HepG2 (cell line): ENCODE results near the gene FLYWCH1. TPM values are rescaled to one million over a fixed set of nuclear protein-coding genes. Genes with fewer than 3 reads are reported as not detected.
A peak's percentile ranks its signal among the peaks of the same experiment; 100 is the strongest.

Experiments
- CHD4 ChIP-seq: fragments of 200-600 bp; sonication (generic); IDR thresholded peaks from 2 replicates; pipeline ENCODE4 v1.7.0; 2017; ENCODE audit warnings: mild to moderate bottlenecking, low read length, borderline replicate concordance
- ERF ChIP-seq: IDR thresholded peaks from 2 replicates; pipeline ENCODE4 v1.6.1; 2018; ENCODE audit warnings: missing biosample characterization, missing genetic modification reagents
- ETV5 ChIP-seq: IDR thresholded peaks from 2 replicates; pipeline ENCODE4 v1.6.1; 2018; ENCODE audit warnings: missing biosample characterization, missing genetic modification reagents, inconsistent platforms, borderline replicate concordance
- FOXO4 ChIP-seq: sonication (generic); formaldehyde crosslinking; conservative IDR thresholded peaks from 2 replicates; pipeline ENCODE4 v1.8.1; 2023; ENCODE audit warnings: missing genetic modification reagents
- IRF2 ChIP-seq: IDR thresholded peaks from 2 replicates; pipeline ENCODE4 v1.6.1; 2018; ENCODE audit warnings: missing genetic modification reagents, missing compliant biosample characterization
- LCORL ChIP-seq, 2 experiments: fragments of 450-650 bp in 1 of 2; sonication (generic) in 1 of 2; formaldehyde crosslinking in 1 of 2; IDR thresholded peaks; 2 replicates each; pipeline versions ENCODE4 v1.5.0 to v1.6.1; 2017 to 2020; ENCODE audit warnings: antibody characterized with exemption in 1 of 2, missing genetic modification reagents in 1 of 2
- MED13 ChIP-seq: sonication (generic); formaldehyde crosslinking; IDR thresholded peaks from 2 replicates; pipeline ENCODE4 v1.5.0; 2020; ENCODE audit warnings: missing genetic modification reagents
- PATZ1 ChIP-seq: sonication (generic); formaldehyde crosslinking; IDR thresholded peaks from 2 replicates; pipeline ENCODE4 v1.4.0; 2020; ENCODE audit warnings: missing genetic modification reagents
- PAWR ChIP-seq: sonication (generic); formaldehyde crosslinking; IDR thresholded peaks from 2 replicates; pipeline ENCODE4 v1.4.0; 2020; ENCODE audit warnings: missing genetic modification reagents, mild to moderate bottlenecking, borderline replicate concordance
- SIX4 ChIP-seq: sonication (generic); formaldehyde crosslinking; IDR thresholded peaks from 2 replicates; pipeline ENCODE4 v1.4.0; 2020; ENCODE audit warnings: missing genetic modification reagents
- ZNF142 ChIP-seq: sonication (generic); formaldehyde crosslinking; IDR thresholded peaks from 2 replicates; pipeline ENCODE4 v1.4.0; 2020; ENCODE audit warnings: missing genetic modification reagents
- ZNF597 ChIP-seq: sonication (generic); formaldehyde crosslinking; IDR thresholded peaks from 2 replicates; pipeline ENCODE4 v1.5.0; 2020; ENCODE audit warnings: missing genetic modification reagents
- polyA plus RNA-seq, 8 experiments: library from polyadenylated mRNA; depleted of rRNA in 3 of 8; stranded (reverse) in 7 of 8; unstranded in 1 of 8; fragments of >200 nt; fragmentation: Illumina TruSeq in 4 of 8; extraction: Trizol in 4 of 8; gene quantifications; 2 replicates each; pipeline versions ENCODE4 v1.2.1 to v1.2.3, GENCODE V29; 2011 to 2016; ENCODE audit warnings: low read depth in 4 of 8, missing spikeins in 1 of 8, mixed read lengths in 1 of 8; ENCODE audit not compliant: insufficient read depth in 1 of 8
- total RNA-seq, 5 experiments: library from RNA; depleted of rRNA; stranded (reverse); fragments of >200 nt; fragmentation: Illumina TruSeq; extraction: Trizol; gene quantifications; 2 replicates each; pipeline ENCODE4 v1.2.3, GENCODE V29; 2016; ENCODE audit warnings: low read depth in 1 of 5

Gene FLYWCH1
- total and polyA plus RNA-seq, 2 of the 13 experiments (the other 11 are each of a cell fraction or from before 2014, with no cell fraction given), result 7.3 to 12.4 TPM

GRCh38 chr16:2969545-2970521 lies 58.1 kb downstream of the FLYWCH1 start (continued):
- 0 out of 2 replicates have a peak, but pooled peaks have one; percentile 2 for TF ChIP-seq ZNF142
- TF ChIP-seq MED13 (CRISPR knock-in tag), result peak; percentile 76; the same call in 1 of the 2 replicates
- TF ChIP-seq PAWR (CRISPR knock-in tag), result no peak
- 0 out of 2 replicates have a peak, but pooled peaks have one; percentile 87 for TF ChIP-seq FOXO4 (CRISPR knock-in tag)
- peak; percentile 91 for TF ChIP-seq PATZ1 (CRISPR knock-in tag)
- peak; percentile 24; the same call in 1 of the 2 replicates for TF ChIP-seq ERF (CRISPR knock-in tag)
- no peak for TF ChIP-seq ZNF597
- TF ChIP-seq SIX4, result no peak
- no peak for TF ChIP-seq CHD4
- TF ChIP-seq IRF2, result peak; percentile 21; the same call in 1 of the 2 replicates
- TF ChIP-seq LCORL (IDR thresholded peaks at IDR 0.05), result no peak
- peak; percentile 78 for TF ChIP-seq LCORL (CRISPR knock-in tag; IDR thresholded peaks at IDR 0.05)
- TF ChIP-seq ETV5, result peak; percentile 52; the same call in 1 of the 2 replicates
